DOHH2 (cell line): ENCODE results near the gene STPG3.

Experiments used
- H3F3A ChIP-seq: fragments of 200-600 bp; sonication (generic), shearing (Covaris generic); 2 replicates; pipeline ENCODE4 v1.6.0; 2016; ENCODE audit warnings: antibody characterized with exemption, mild to moderate bottlenecking; ENCODE audit not compliant: control insufficient read depth, insufficient read depth
- H3K27ac ChIP-seq: fragments of 200-600 bp; sonication (generic); 2 replicates; pipeline ENCODE4 v1.5.1; 2014; ENCODE audit warnings: low read depth, mild to moderate bottlenecking, low read length, moderate library complexity
- H3K27me3 ChIP-seq: fragments of 200-600 bp; sonication (generic); 2 replicates; pipeline ENCODE4 v1.6.1; 2014; ENCODE audit warnings: mild to moderate bottlenecking, low read length, mixed read lengths; ENCODE audit not compliant: control insufficient read depth
- H3K36me3 ChIP-seq: fragments of 200-600 bp; sonication (generic); 2 replicates; pipeline ENCODE4 v1.6.1; 2014; ENCODE audit warnings: mild to moderate bottlenecking, low read length, moderate library complexity, mixed read lengths; ENCODE audit not compliant: control insufficient read depth
- H3K4me1 ChIP-seq: fragments of 200-600 bp; sonication (generic); 2 replicates; pipeline ENCODE4 v1.6.1; 2014; ENCODE audit warnings: mild to moderate bottlenecking, low read length, mixed read lengths; ENCODE audit not compliant: control insufficient read depth
- H3K4me2 ChIP-seq: fragments of 200-600 bp; sonication (generic); 2 replicates; pipeline ENCODE4 v1.6.0; 2014; ENCODE audit warnings: mild to moderate bottlenecking, low read length, moderate library complexity
- H3K4me3 ChIP-seq: fragments of 200-600 bp; sonication (generic); 2 replicates; pipeline ENCODE4 v1.5.1; 2014; ENCODE audit warnings: mild to moderate bottlenecking, low read length, mixed read lengths
- H3K79me2 ChIP-seq: fragments of 200-600 bp; sonication (generic); 2 replicates; pipeline ENCODE4 v1.6.1; 2014; ENCODE audit warnings: mild to moderate bottlenecking, low read length, mixed read lengths; ENCODE audit not compliant: control insufficient read depth
- H3K9me2 ChIP-seq: fragments of 200-600 bp; sonication (generic); replicated peaks from 2 replicates; pipeline ENCODE4 v1.6.1; 2014; ENCODE audit warnings: mild to moderate bottlenecking, low read length, mixed read lengths; ENCODE audit not compliant: control insufficient read depth
- H3K9me3 ChIP-seq: fragments of 200-600 bp; sonication (generic); 2 replicates; pipeline ENCODE4 v1.6.1; 2014; ENCODE audit warnings: antibody characterized with exemption, low read length, mixed read lengths; ENCODE audit not compliant: control insufficient read depth, insufficient read depth
- H4K20me1 ChIP-seq: fragments of 200-600 bp; sonication (generic); 2 replicates; pipeline ENCODE4 v1.6.0; 2014; ENCODE audit warnings: low read depth, mild to moderate bottlenecking, antibody characterized with exemption, low read length, moderate library complexity; ENCODE audit not compliant: control insufficient read depth, insufficient read depth
- EZH2phosphoT487 ChIP-seq: fragments of 200-600 bp; sonication (generic); IDR thresholded peaks from 2 replicates; pipeline ENCODE4 v1.6.1; 2017; ENCODE audit warnings: borderline replicate concordance, mild to moderate bottlenecking, antibody characterized with exemption, low read length, moderate library complexity, mixed read lengths
- TF ChIP-seq, protein P1 (sequence below): fragments of 200-600 bp; sonication (generic); IDR thresholded peaks from one replicate; pipeline ENCODE4 v1.5.1; 2014; ENCODE audit warnings: antibody characterized with exemption, mild to moderate bottlenecking, low read depth, low read length; ENCODE audit not compliant: poor library complexity, severe bottlenecking

The STPG3 gene

DNA sequence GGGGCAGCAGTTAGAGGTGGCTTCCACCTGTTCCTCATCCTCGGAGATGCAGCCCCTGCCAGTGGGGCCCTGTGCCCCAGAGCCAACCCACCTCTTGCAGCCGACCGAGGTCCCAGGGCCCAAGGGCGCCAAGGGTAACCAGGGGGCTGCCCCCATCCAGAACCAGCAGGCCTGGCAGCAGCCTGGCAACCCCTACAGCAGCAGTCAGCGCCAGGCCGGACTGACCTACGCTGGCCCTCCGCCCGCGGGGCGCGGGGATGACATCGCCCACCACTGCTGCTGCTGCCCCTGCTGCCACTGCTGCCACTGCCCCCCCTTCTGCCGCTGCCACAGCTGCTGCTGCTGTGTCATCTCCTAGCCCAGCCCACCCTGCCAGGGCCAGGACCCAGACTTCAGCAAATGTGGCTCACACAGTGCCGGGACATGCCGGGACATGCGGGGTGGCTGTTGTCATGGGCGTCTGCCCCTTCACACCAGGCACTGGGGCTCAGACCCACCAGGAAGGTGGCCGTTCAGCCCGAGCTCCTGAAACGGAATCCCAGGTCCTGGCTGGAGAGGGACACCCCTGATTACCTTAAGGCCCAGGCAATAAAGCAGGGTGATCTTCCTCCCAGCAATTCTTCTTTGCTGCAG lies 25.3 kb upstream of the STPG3 start:
- Histone ChIP-seq H3K9me2 (no peaks in the 10 kb centered on the region), H3F3A (peaks cover 6% of the 10 kb centered on the region), H3K36me3 (no peaks in the 10 kb centered on the region), H4K20me1 (no peaks in the 10 kb centered on the region), H3K27me3 (peaks cover 13% of the 10 kb centered on the region), H3K4me3 (no peak overlapping the region), H3K9me3 (no peaks in the 10 kb centered on the region), H3K79me2 (peaks cover 5% of the 10 kb centered on the region), H3K4me1 (peaks cover 35% of the 10 kb centered on the region), H3K4me2 (no peak overlapping the region), H3K27ac (no peak overlapping the region)
- no peak for TF ChIP-seq EZH2phosphoT487
- TF ChIP-seq, protein P1, sequence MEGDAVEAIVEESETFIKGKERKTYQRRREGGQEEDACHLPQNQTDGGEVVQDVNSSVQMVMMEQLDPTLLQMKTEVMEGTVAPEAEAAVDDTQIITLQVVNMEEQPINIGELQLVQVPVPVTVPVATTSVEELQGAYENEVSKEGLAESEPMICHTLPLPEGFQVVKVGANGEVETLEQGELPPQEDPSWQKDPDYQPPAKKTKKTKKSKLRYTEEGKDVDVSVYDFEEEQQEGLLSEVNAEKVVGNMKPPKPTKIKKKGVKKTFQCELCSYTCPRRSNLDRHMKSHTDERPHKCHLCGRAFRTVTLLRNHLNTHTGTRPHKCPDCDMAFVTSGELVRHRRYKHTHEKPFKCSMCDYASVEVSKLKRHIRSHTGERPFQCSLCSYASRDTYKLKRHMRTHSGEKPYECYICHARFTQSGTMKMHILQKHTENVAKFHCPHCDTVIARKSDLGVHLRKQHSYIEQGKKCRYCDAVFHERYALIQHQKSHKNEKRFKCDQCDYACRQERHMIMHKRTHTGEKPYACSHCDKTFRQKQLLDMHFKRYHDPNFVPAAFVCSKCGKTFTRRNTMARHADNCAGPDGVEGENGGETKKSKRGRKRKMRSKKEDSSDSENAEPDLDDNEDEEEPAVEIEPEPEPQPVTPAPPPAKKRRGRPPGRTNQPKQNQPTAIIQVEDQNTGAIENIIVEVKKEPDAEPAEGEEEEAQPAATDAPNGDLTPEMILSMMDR, result no peak

DNA sequence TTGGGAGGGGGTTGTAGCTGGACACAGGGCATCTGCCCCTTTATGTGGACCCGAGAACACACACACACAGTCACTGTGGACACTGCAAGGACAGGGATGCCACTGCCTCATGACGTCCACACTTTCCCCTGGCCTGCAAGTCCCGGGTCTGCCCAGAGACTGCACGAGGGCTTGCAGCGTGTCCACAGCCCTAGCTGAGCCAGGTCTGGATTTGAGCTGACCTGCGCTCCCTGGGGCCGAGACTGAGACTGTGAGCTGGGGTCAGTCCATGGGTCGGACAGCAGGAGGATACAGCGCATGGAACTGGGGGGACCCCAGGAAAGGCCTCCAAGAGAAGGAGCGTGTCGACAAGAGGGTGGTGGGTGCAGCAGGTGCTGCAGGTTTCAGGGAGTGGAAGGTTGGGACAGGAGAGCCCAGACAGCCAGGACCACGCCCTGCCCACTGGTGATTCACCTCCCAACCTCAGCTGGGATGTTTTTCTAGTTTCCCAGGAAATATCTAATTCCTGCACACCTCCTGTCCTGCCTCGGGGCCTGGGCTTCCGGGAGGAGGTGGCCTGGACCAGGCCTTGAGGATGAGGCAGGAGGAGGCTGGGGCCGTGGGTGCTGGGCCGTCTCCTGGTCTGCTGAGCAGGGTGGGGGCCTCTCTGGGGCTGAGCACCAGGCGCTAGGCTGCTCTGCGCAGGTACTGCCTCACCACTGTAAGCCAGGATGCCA lies 24.6 kb upstream of the STPG3 start:
- H3F3A ChIP-seq, result peaks cover 6% of the 10 kb centered on the region
- H3K79me2 ChIP-seq, result peaks cover 5% of the 10 kb centered on the region
- H4K20me1 ChIP-seq, result no peaks in the 10 kb centered on the region
- H3K9me2 ChIP-seq, result no peaks in the 10 kb centered on the region
- H3K4me3 ChIP-seq, result no peak overlapping the region
- no peak overlapping the region for H3K4me2 ChIP-seq
- H3K4me1 ChIP-seq, result peaks cover 35% of the 10 kb centered on the region
- peaks cover 13% of the 10 kb centered on the region for H3K27me3 ChIP-seq
- H3K36me3 ChIP-seq, result no peaks in the 10 kb centered on the region
- H3K27ac ChIP-seq, result no peak overlapping the region
- TF ChIP-seq, protein P1, result no peak
- no peak for TF ChIP-seq EZH2phosphoT487
- H3K9me3 ChIP-seq, result no peaks in the 10 kb centered on the region

DNA sequence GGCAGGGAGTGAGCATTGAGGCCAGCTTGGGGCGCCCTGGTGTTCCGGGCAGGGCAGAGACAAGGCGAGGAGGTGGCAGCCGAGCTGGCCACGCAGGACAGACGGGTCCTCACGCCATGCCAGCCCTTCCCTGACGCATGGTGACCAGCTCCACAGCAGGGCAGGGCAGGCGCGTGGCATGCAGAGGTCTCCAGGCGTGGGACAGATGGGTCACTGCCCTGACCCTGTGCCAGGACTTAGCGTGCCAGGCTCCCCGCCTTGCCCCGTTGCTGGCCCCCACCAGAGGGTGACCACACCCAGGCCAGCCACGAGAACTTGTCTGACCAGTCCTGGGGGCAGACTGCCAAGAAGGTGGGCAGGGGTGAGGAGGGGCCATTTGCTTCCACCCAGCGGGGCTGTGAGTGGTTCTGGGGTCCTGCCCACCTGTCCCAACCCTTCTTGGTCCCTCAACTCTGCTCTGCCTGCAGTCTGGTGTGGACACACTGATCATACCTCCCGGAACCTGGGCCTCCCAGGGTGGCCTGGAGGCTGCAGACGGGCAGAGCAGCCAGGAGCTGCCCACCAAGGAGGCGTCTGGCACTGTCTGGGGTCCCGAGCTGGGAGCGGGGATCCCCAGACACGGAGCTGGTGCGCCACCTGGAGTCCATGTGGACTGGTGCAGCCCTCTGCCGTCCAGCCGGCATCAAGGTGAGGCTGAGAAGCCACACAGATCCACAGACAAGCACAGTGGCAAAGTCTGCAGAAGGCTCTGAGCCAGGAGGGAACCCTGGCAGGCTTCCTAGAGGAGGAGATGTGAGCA lies 23.8 kb upstream of the STPG3 start, which contains the start of gene RNF224:
RNF224 (plus strand) TSS at position 449 of the 799 bp plus-strand sequence. CDS start 834 bp downstream, outside the sequence.
- Histone ChIP-seq H3K36me3 (no peaks in the 10 kb centered on the region), H3K4me3 (no peak within 1 kb of the TSS), H3K4me2 (0 out of 2 replicates have a peak within 1 kb of the TSS, but pooled peaks have one; percentile 3), H3K27ac (no peak within 1 kb of the TSS), H3K79me2 (peaks cover 5% of the 10 kb centered on the region), H3K4me1 (peaks cover 35% of the 10 kb centered on the region), H4K20me1 (no peaks in the 10 kb centered on the region), H3K27me3 (peaks cover 13% of the 10 kb centered on the region), H3K9me3 (no peaks in the 10 kb centered on the region), H3K9me2 (no peaks in the 10 kb centered on the region), H3F3A (peaks cover 6% of the 10 kb centered on the region)
- TF ChIP-seq, protein P1, result peak; percentile 98
- TF ChIP-seq EZH2phosphoT487, result no peak
